H9 (cell line): ENCODE measurements around the gene GATA2. TPM values are rescaled to one million over a fixed set of nuclear protein-coding genes. Genes with fewer than 3 reads are reported as not detected.

Experiments used
- DNase-seq: peaks from one replicate; pipeline ENCODE4 v3.0.0-alpha.2; 2017
- H2AFZ ChIP-seq: one replicate; pipeline ENCODE4 v1.6.1; 2013; ENCODE audit warnings: mild to moderate bottlenecking, low read length, control low read depth, moderate library complexity
- H2AK5ac ChIP-seq: 2 replicates; pipeline ENCODE4 v1.6.1; 2013; ENCODE audit warnings: low read length, control low read depth, mixed read lengths; ENCODE audit not compliant: insufficient read length
- H2BK120ac ChIP-seq: one replicate; pipeline ENCODE4 v1.6.1; 2013; ENCODE audit warnings: low read depth, mild to moderate bottlenecking, low read length, control low read depth, inconsistent platforms; ENCODE audit not compliant: poor library complexity, severe bottlenecking
- H2BK12ac ChIP-seq: 2 replicates; pipeline ENCODE4 v1.6.1; 2013; ENCODE audit warnings: low read length, control low read depth, mixed read lengths, low read depth; ENCODE audit not compliant: insufficient read length
- H2BK15ac ChIP-seq: 2 replicates; pipeline ENCODE4 v1.6.1; 2013; ENCODE audit warnings: low read depth, low read length, control low read depth
- H2BK20ac ChIP-seq: one replicate; pipeline ENCODE4 v1.6.1; 2013; ENCODE audit warnings: low read depth, mild to moderate bottlenecking, low read length, control low read depth, inconsistent platforms; ENCODE audit not compliant: poor library complexity, severe bottlenecking
- H2BK5ac ChIP-seq: 2 replicates; pipeline ENCODE4 v1.6.1; 2013; ENCODE audit warnings: low read length, control low read depth, mixed read lengths; ENCODE audit not compliant: insufficient read length
- H3K14ac ChIP-seq: 2 replicates; pipeline ENCODE4 v1.6.1; 2013; ENCODE audit warnings: low read length, control low read depth; ENCODE audit not compliant: insufficient read depth
- H3K18ac ChIP-seq: 2 replicates; pipeline ENCODE4 v1.6.1; 2013; ENCODE audit warnings: low read depth, mild to moderate bottlenecking, mixed read lengths, low read length, control low read depth; ENCODE audit not compliant: insufficient read length
- H3K23ac ChIP-seq: 2 replicates; pipeline ENCODE4 v1.6.1; 2013; ENCODE audit warnings: low read length, control low read depth, mixed read lengths, low read depth; ENCODE audit not compliant: insufficient read length
- H3K23me2 ChIP-seq: 2 replicates; pipeline ENCODE4 v1.6.1; 2013; ENCODE audit warnings: low read depth, mild to moderate bottlenecking, mixed read lengths, low read length, control low read depth; ENCODE audit not compliant: insufficient read length, poor library complexity, severe bottlenecking
- H3K27ac ChIP-seq: 2 replicates; pipeline ENCODE4 v1.5.1; 2013; ENCODE audit warnings: low read length, control low read depth, mixed read lengths, low read depth; ENCODE audit not compliant: insufficient read length
- H3K27me3 ChIP-seq: 2 replicates; pipeline ENCODE4 v1.6.1; 2013; ENCODE audit warnings: low read length, control low read depth, inconsistent platforms; ENCODE audit not compliant: insufficient read depth
- H3K4ac ChIP-seq: 2 replicates; pipeline ENCODE4 v1.6.1; 2013; ENCODE audit warnings: low read depth, mild to moderate bottlenecking, control low read depth, inconsistent platforms, low read length, moderate library complexity
- H3K4me1 ChIP-seq: 2 replicates; pipeline ENCODE4 v1.6.1; 2013; ENCODE audit warnings: low read length, control low read depth, inconsistent platforms; ENCODE audit not compliant: insufficient read depth
- H3K4me2 ChIP-seq: 2 replicates; pipeline ENCODE4 v1.6.1; 2013; ENCODE audit warnings: low read length, control low read depth, mixed read lengths; ENCODE audit not compliant: insufficient read length, insufficient read depth
- H3K56ac ChIP-seq: 2 replicates; pipeline ENCODE4 v1.6.1; 2013; ENCODE audit warnings: low read depth, mild to moderate bottlenecking, mixed read lengths, low read length, control low read depth; ENCODE audit not compliant: insufficient read length
- H3K79me1 ChIP-seq: 2 replicates; pipeline ENCODE4 v1.6.1; 2013; ENCODE audit warnings: low read depth, mild to moderate bottlenecking, moderate library complexity, low read length, control low read depth, inconsistent platforms; ENCODE audit not compliant: insufficient read depth, poor library complexity, severe bottlenecking
- H3K79me2 ChIP-seq: 2 replicates; pipeline ENCODE4 v1.6.1; 2013; ENCODE audit warnings: low read length, control low read depth, inconsistent platforms; ENCODE audit not compliant: insufficient read depth
- H3K9ac ChIP-seq: 2 replicates; pipeline ENCODE4 v1.6.1; 2013; ENCODE audit warnings: low read length, control low read depth, mixed read lengths; ENCODE audit not compliant: insufficient read length; ENCODE audit errors: extremely low read depth
- H3K9me3 ChIP-seq: one replicate; pipeline ENCODE4 v1.6.1; 2013; ENCODE audit warnings: low read depth, low read length, inconsistent platforms; ENCODE audit not compliant: control insufficient read depth
- H3T11ph ChIP-seq: one replicate; pipeline ENCODE4 v1.6.1; 2013; ENCODE audit warnings: mild to moderate bottlenecking, low read length, control low read depth, inconsistent platforms
- H4K20me1 ChIP-seq: one replicate; pipeline ENCODE4 v1.6.1; 2013; ENCODE audit not compliant: control insufficient read depth, insufficient read length, insufficient read depth
- H4K5ac ChIP-seq: 2 replicates; pipeline ENCODE4 v1.6.1; 2013; ENCODE audit warnings: low read depth, mild to moderate bottlenecking, mixed read lengths, low read length, control low read depth; ENCODE audit not compliant: insufficient read length
- H4K8ac ChIP-seq: replicated peaks from 2 replicates; pipeline ENCODE4 v1.6.1; 2013; ENCODE audit warnings: low read length, control low read depth, mixed read lengths, low read depth; ENCODE audit not compliant: insufficient read length
- H4K91ac ChIP-seq: 2 replicates; pipeline ENCODE4 v1.6.1; 2013; ENCODE audit warnings: low read depth, mild to moderate bottlenecking, moderate library complexity, mixed read lengths, low read length, control low read depth; ENCODE audit not compliant: insufficient read length
- H3K27ac Mint-ChIP-seq, 3 experiments: 2 replicates in 2 of 3; 3 replicates in 1 of 3; pipeline ENCODE4 v1.8.0; 2020 to 2021; ENCODE audit warnings: mixed read lengths in 3 of 3, mild to moderate bottlenecking in 1 of 3, moderate library complexity in 1 of 3
- H3K27me3 Mint-ChIP-seq: 2 replicates; pipeline ENCODE4 v1.8.0; 2021; ENCODE audit warnings: low read depth, mild to moderate bottlenecking, moderate library complexity, mixed read lengths
- H3K36me3 Mint-ChIP-seq, 3 experiments: 2 replicates in 2 of 3; 3 replicates in 1 of 3; pipeline ENCODE4 v1.8.0; 2020 to 2021; ENCODE audit warnings: low read depth in 3 of 3, mixed read lengths in 3 of 3; ENCODE audit not compliant: insufficient read depth in 1 of 3
- H3K4me1 Mint-ChIP-seq, 2 experiments: 2 replicates each; pipeline ENCODE4 v1.8.0; 2020; ENCODE audit warnings: mixed read lengths in 2 of 2
- H3K4me3 Mint-ChIP-seq, 2 experiments: 2 replicates in 1 of 2; 3 replicates in 1 of 2; pipeline ENCODE4 v1.8.0; 2020 to 2021; ENCODE audit warnings: mild to moderate bottlenecking in 2 of 2, mixed read lengths in 2 of 2, moderate library complexity in 1 of 2
- H3K9me3 Mint-ChIP-seq, 2 experiments: 2 replicates in 1 of 2; 3 replicates in 1 of 2; pipeline ENCODE4 v1.8.0; 2020; ENCODE audit warnings: mild to moderate bottlenecking in 2 of 2, mixed read lengths in 2 of 2, moderate library complexity in 1 of 2
- WGBS: extraction: QIAGEN DNeasy Blood & Tissue Kit; methylation state at CpG from one replicate; pipeline ENCODE4 v1.1.7; 2013; ENCODE audit warnings: missing lambda C conversion rate, low lambda C conversion rate, mixed read lengths; ENCODE audit not compliant: insufficient read length; ENCODE audit errors: extremely low coverage; 5-methylcytosine and 5-hydroxymethylcytosine counted together
- total RNA-seq: library from RNA; stranded (reverse); gene quantifications from 2 replicates; pipeline ENCODE4 v1.2.1, GENCODE V29; 2021
- TF ChIP-seq, protein P1 (sequence below): fragments of 200-600 bp; sonication (generic); conservative IDR thresholded peaks from 3 replicates; pipeline ENCODE4 v1.8.0; 2021; ENCODE audit warnings: antibody characterized with exemption, mild to moderate bottlenecking

GATA2 gene
- total RNA-seq, 1 experiment from 2014 or later: 1.9 TPM

DNA sequence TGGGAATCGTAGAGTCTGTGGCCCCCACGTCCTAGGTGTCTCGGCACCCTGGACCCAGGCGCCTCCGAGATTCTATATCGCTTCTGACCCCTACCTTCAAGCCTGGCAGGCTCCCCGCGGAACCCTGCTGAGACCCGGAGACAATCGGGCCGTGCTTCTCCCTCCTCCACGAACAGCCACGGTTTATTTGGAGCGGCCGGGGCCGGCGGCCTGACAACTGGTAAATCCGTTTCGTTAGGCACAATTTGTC is 1.4 kb downstream of the GATA2 start:
- DNase-seq: no peak

More for the DNA sequence above, 1.4 kb downstream of the GATA2 start:
- Histone ChIP-seq H3K18ac (no peak overlapping the region), H2AK5ac (no peak overlapping the region), H3K23me2 (peaks cover 18% of the 10 kb centered on the region), H3K4ac (no peak overlapping the region), H2AFZ (no peak overlapping the region), H3K9ac (no peak overlapping the region), H3K27ac (no peak overlapping the region), H3K4me1 (no peaks in the 10 kb centered on the region), H4K5ac (no peak overlapping the region), H2BK20ac (no peak overlapping the region), H2BK120ac (no peak overlapping the region), H4K8ac (no peak overlapping the region), H4K91ac (no peak overlapping the region), H3K23ac (no peak overlapping the region), H3T11ph (no peak overlapping the region), H3K79me1 (no peaks in the 10 kb centered on the region), H2BK15ac (no peak overlapping the region), H3K4me2 (no peak overlapping the region), H2BK5ac (no peak overlapping the region), H3K27me3 (peaks cover 89% of the 10 kb centered on the region), H2BK12ac (no peak overlapping the region), H4K20me1 (peaks cover 3% of the 10 kb centered on the region), H3K56ac (no peak overlapping the region), H3K9me3 (no peaks in the 10 kb centered on the region), H3K14ac (no peak overlapping the region), H3K79me2 (no peaks in the 10 kb centered on the region)
- H3K4me3 Mint-ChIP-seq: peak overlapping the region; percentile 38 to 70
- peaks cover 99% of the 10 kb centered on the region for H3K27me3 Mint-ChIP-seq
- WGBS: no CpG with 5 or more reads among the region's 19 CpGs
- H3K9me3 Mint-ChIP-seq: peaks cover 3 to 7% of the 10 kb centered on the region in 2 experiments; a peak in 3 of 5 replicates
- H3K36me3 Mint-ChIP-seq: no peaks in the 10 kb centered on the region; a peak in 2 of 7 replicates
- TF ChIP-seq, protein P1, sequence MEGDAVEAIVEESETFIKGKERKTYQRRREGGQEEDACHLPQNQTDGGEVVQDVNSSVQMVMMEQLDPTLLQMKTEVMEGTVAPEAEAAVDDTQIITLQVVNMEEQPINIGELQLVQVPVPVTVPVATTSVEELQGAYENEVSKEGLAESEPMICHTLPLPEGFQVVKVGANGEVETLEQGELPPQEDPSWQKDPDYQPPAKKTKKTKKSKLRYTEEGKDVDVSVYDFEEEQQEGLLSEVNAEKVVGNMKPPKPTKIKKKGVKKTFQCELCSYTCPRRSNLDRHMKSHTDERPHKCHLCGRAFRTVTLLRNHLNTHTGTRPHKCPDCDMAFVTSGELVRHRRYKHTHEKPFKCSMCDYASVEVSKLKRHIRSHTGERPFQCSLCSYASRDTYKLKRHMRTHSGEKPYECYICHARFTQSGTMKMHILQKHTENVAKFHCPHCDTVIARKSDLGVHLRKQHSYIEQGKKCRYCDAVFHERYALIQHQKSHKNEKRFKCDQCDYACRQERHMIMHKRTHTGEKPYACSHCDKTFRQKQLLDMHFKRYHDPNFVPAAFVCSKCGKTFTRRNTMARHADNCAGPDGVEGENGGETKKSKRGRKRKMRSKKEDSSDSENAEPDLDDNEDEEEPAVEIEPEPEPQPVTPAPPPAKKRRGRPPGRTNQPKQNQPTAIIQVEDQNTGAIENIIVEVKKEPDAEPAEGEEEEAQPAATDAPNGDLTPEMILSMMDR: no peak
- H3K27ac Mint-ChIP-seq: no peak overlapping the region
- peaks cover 21 to 46% of the 10 kb centered on the region in 2 experiments for H3K4me1 Mint-ChIP-seq
